Mesendoderm (in vitro differentiated cells): ENCODE measurements around the gene KCNK3.

Source experiments
- DNase-seq: peaks from one replicate; pipeline ENCODE4 v3.0.0; 2013
- H2AK5ac ChIP-seq: 2 replicates; pipeline ENCODE4 v1.6.1; 2013; ENCODE audit warnings: low read length, inconsistent platforms
- H2BK120ac ChIP-seq: 2 replicates; pipeline ENCODE4 v1.6.1; 2013; ENCODE audit warnings: low read depth, mild to moderate bottlenecking, low read length, moderate library complexity, mixed read lengths
- H2BK15ac ChIP-seq: replicated peaks from 2 replicates; pipeline ENCODE4 v1.6.1; 2013; ENCODE audit warnings: low read depth, mild to moderate bottlenecking, moderate library complexity
- H2BK5ac ChIP-seq: 2 replicates; pipeline ENCODE4 v1.6.1; 2013; ENCODE audit warnings: low read length, inconsistent platforms
- H3K18ac ChIP-seq: 2 replicates; pipeline ENCODE4 v1.6.1; 2013; ENCODE audit warnings: mild to moderate bottlenecking, low read length, mixed read lengths
- H3K23ac ChIP-seq: one replicate; pipeline ENCODE4 v1.6.1; 2013; ENCODE audit warnings: low read length
- H3K27ac ChIP-seq: 2 replicates; pipeline ENCODE4 v1.5.1; 2013; ENCODE audit warnings: low read depth, mild to moderate bottlenecking, inconsistent platforms, low read length, moderate library complexity
- H3K27me3 ChIP-seq: 2 replicates; pipeline ENCODE4 v1.6.1; 2013; ENCODE audit warnings: low read length, control low read depth, mild to moderate bottlenecking, inconsistent platforms; ENCODE audit not compliant: insufficient read depth, poor library complexity
- H3K36me3 ChIP-seq: 2 replicates; pipeline ENCODE4 v1.6.1; 2013; ENCODE audit warnings: low read length, inconsistent platforms; ENCODE audit not compliant: control insufficient read depth, insufficient read depth
- H3K4ac ChIP-seq: one replicate; pipeline ENCODE4 v1.6.1; 2013; ENCODE audit warnings: low read depth, mild to moderate bottlenecking, low read length, moderate library complexity
- H3K4me1 ChIP-seq: 2 replicates; pipeline ENCODE4 v1.6.1; 2013; ENCODE audit warnings: low read depth, low read length, inconsistent platforms; ENCODE audit not compliant: control insufficient read depth
- H3K4me2 ChIP-seq: 2 replicates; pipeline ENCODE4 v1.6.1; 2013; ENCODE audit warnings: low read length
- H3K4me3 ChIP-seq: 2 replicates; pipeline ENCODE4 v1.5.1; 2013; ENCODE audit warnings: mild to moderate bottlenecking, low read length
- H3K56ac ChIP-seq: one replicate; pipeline ENCODE4 v1.6.1; 2013; ENCODE audit warnings: low read length
- H3K79me1 ChIP-seq: 2 replicates; pipeline ENCODE4 v1.6.1; 2013; ENCODE audit warnings: low read length, inconsistent platforms
- H3K79me2 ChIP-seq: 2 replicates; pipeline ENCODE4 v1.6.1; 2013; ENCODE audit warnings: mild to moderate bottlenecking, low read length; ENCODE audit not compliant: control insufficient read depth, insufficient read depth
- H3K9ac ChIP-seq: 2 replicates; pipeline ENCODE4 v1.6.1; 2013; ENCODE audit warnings: low read length, inconsistent platforms
- H4K5ac ChIP-seq: one replicate; pipeline ENCODE4 v1.6.1; 2013; ENCODE audit warnings: low read length
- H4K8ac ChIP-seq: one replicate; pipeline ENCODE4 v1.6.1; 2013; ENCODE audit warnings: low read depth, mild to moderate bottlenecking, control low read depth, low read length, moderate library complexity
- WGBS: extraction: QIAGEN DNeasy Blood & Tissue Kit; methylation state at CpG from one replicate; pipeline ENCODE4 v1.1.7; 2013; ENCODE audit warnings: low lambda C conversion rate, missing lambda C conversion rate; ENCODE audit not compliant: insufficient coverage; ENCODE audit errors: extremely low coverage; 5-methylcytosine and 5-hydroxymethylcytosine counted together

KCNK3 gene

GRCh38 chr2:26648516-26648915 lies 44.0 kb upstream of the KCNK3 start:
- no peak overlapping the region for H3K4ac ChIP-seq
- no peak overlapping the region for H3K18ac ChIP-seq
- H3K23ac ChIP-seq = no peak overlapping the region
- DNase-seq = no peak
- H3K56ac ChIP-seq = no peak overlapping the region
- H2AK5ac ChIP-seq = no peak overlapping the region
- H3K9ac ChIP-seq = no peak overlapping the region
- H3K36me3 ChIP-seq = no peaks in the 10 kb centered on the region
- no peak overlapping the region for H4K8ac ChIP-seq
- WGBS = no CpG with 5 or more reads among the region's 6 CpGs
- H3K79me1 ChIP-seq = no peaks in the 10 kb centered on the region
- no peaks in the 10 kb centered on the region for H3K27me3 ChIP-seq
- no peak overlapping the region for H4K5ac ChIP-seq
- H3K4me2 ChIP-seq = no peak overlapping the region
- no peak overlapping the region for H2BK120ac ChIP-seq
- no peak overlapping the region for H2BK5ac ChIP-seq
- H3K79me2 ChIP-seq = no peaks in the 10 kb centered on the region
- H3K4me3 ChIP-seq = no peak overlapping the region
- no peak overlapping the region for H3K27ac ChIP-seq
- H2BK15ac ChIP-seq = no peak overlapping the region
- H3K4me1 ChIP-seq = no peaks in the 10 kb centered on the region

- Histone ChIP-seq H2BK120ac (no peak overlapping the region), H3K27me3 (no peaks in the 10 kb centered on the region), H3K56ac (no peak overlapping the region), H3K18ac (no peak overlapping the region), H3K36me3 (no peaks in the 10 kb centered on the region), H4K5ac (no peak overlapping the region), H3K79me2 (no peaks in the 10 kb centered on the region), H3K4ac (no peak overlapping the region), H3K27ac (no peak overlapping the region), H3K4me3 (no peak overlapping the region), H2BK5ac (no peak overlapping the region), H2BK15ac (no peak overlapping the region), H3K9ac (no peak overlapping the region), H3K4me2 (no peak overlapping the region), H3K79me1 (no peaks in the 10 kb centered on the region), H3K4me1 (no peaks in the 10 kb centered on the region), H3K23ac (no peak overlapping the region), H4K8ac (no peak overlapping the region), H2AK5ac (no peak overlapping the region)
- no CpG with 5 or more reads among the region's 7 CpGs for WGBS
- no peak for DNase-seq
These were observed 43.2 kb upstream of the KCNK3 start for GRCh38 chr2:26649322-26649721.

- Histone ChIP-seq H3K18ac (no peak overlapping the region), H4K8ac (no peak overlapping the region), H3K27ac (no peak overlapping the region), H2BK15ac (no peak overlapping the region), H3K23ac (no peak overlapping the region), H3K36me3 (no peaks in the 10 kb centered on the region), H3K4me3 (no peak overlapping the region), H4K5ac (no peak overlapping the region), H3K27me3 (no peaks in the 10 kb centered on the region), H3K79me2 (no peaks in the 10 kb centered on the region), H3K79me1 (no peaks in the 10 kb centered on the region), H2BK5ac (no peak overlapping the region), H3K56ac (no peak overlapping the region), H2AK5ac (peak overlapping the region; percentile 49), H3K4ac (no peak overlapping the region), H3K9ac (no peak overlapping the region), H3K4me2 (no peak overlapping the region), H2BK120ac (no peak overlapping the region), H3K4me1 (no peaks in the 10 kb centered on the region)
- DNase-seq = no peak
- WGBS = no CpG with 5 or more reads among the region's 12 CpGs
These were observed 42.4 kb upstream of the KCNK3 start for GRCh38 chr2:26649992-26650712.

- DNase-seq = no peak
- H3K9ac ChIP-seq = no peak overlapping the region
- H2BK5ac ChIP-seq = no peak overlapping the region
- no peaks in the 10 kb centered on the region for H3K27me3 ChIP-seq
- no peak overlapping the region for H2BK120ac ChIP-seq
- H3K56ac ChIP-seq = no peak overlapping the region
- H2AK5ac ChIP-seq = no peak overlapping the region
- no peak overlapping the region for H4K5ac ChIP-seq
- H3K4me2 ChIP-seq = no peak overlapping the region
- H3K79me2 ChIP-seq = no peaks in the 10 kb centered on the region
- no peak overlapping the region for H3K27ac ChIP-seq
- H3K4ac ChIP-seq = peak overlapping the region; percentile 22
- H3K18ac ChIP-seq = no peak overlapping the region
- no peaks in the 10 kb centered on the region for H3K36me3 ChIP-seq
- WGBS = no CpG with 5 or more reads among the region's 12 CpGs
- no peak overlapping the region for H4K8ac ChIP-seq
- H3K4me1 ChIP-seq = peaks cover 2% of the 10 kb centered on the region
- no peak overlapping the region for H2BK15ac ChIP-seq
- H3K79me1 ChIP-seq = no peaks in the 10 kb centered on the region
- H3K23ac ChIP-seq = no peak overlapping the region
- no peak overlapping the region for H3K4me3 ChIP-seq
These were observed 41.6 kb upstream of the KCNK3 start for GRCh38 chr2:26650713-26651469.

GRCh38 chr2:26651470-26651771 lies 41.1 kb upstream of the KCNK3 start:
- Histone ChIP-seq H2BK5ac (no peak overlapping the region), H3K4me2 (no peak overlapping the region), H4K8ac (no peak overlapping the region), H3K79me1 (no peaks in the 10 kb centered on the region), H2BK15ac (no peak overlapping the region), H3K79me2 (no peaks in the 10 kb centered on the region), H3K4me1 (peaks cover 2% of the 10 kb centered on the region), H3K36me3 (no peaks in the 10 kb centered on the region), H2BK120ac (no peak overlapping the region), H3K4ac (no peak overlapping the region), H4K5ac (no peak overlapping the region), H3K56ac (no peak overlapping the region), H3K9ac (no peak overlapping the region), H3K23ac (no peak overlapping the region), H3K18ac (no peak overlapping the region), H2AK5ac (no peak overlapping the region), H3K27ac (no peak overlapping the region), H3K4me3 (no peak overlapping the region), H3K27me3 (no peaks in the 10 kb centered on the region)
- no CpG with 5 or more reads among the region's 7 CpGs for WGBS
- no peak for DNase-seq
